ENCODE measurements around the gene FBXO28. TPM values are rescaled to one million over a fixed set of nuclear protein-coding genes. Genes with fewer than 3 reads are reported as not detected.
"Not testable (repeated sequence)": the region's sequence is repeated elsewhere in the genome, so short reads cannot be mapped to it uniquely, and the experiment has no call there.

FBXO28 gene
- total RNA-seq, 6 experiments from 2014 or later, result 34.3 to 41.8 (median 39.2) TPM

DNA sequence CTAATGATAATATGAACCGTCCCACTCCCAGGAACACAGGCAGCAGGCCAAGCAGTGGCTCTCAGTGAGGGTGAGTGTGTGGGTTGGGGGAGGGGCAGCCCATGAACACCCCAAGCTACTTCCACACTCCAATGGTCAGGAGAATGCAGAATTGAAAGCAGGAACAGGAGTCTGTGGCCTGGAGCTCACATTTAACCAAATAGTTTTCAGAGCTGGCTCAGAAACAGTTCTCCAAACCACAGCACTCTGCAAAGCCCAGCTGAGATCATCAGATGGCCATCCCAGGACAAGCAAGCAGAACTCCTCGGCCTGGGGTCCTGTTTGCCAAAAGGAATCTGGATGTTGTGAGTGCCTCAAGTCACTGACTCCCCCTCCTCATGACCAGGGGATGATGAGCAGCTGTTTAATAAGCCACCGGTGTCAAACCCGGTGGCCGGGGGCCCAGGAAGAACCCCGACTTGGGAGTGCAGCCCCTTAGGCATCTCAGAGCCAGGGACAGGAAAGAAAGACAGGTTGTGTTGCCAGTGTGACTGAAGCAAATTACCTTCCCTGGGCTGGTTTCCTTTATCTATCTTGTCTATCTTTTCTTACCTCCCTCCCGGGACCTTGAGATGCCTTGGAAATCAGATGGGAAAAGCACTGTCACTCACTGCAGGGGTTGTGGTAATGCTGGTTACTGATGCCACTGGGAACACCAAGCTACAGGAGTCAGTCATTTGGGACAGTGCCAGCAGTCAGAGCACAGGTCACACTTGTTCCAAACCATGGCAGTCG, 89.5 kb downstream of the FBXO28 start:
- H3K9me3 Mint-ChIP-seq, result no peaks in the 10 kb centered on the region
- TF ChIP-seq, protein P1, sequence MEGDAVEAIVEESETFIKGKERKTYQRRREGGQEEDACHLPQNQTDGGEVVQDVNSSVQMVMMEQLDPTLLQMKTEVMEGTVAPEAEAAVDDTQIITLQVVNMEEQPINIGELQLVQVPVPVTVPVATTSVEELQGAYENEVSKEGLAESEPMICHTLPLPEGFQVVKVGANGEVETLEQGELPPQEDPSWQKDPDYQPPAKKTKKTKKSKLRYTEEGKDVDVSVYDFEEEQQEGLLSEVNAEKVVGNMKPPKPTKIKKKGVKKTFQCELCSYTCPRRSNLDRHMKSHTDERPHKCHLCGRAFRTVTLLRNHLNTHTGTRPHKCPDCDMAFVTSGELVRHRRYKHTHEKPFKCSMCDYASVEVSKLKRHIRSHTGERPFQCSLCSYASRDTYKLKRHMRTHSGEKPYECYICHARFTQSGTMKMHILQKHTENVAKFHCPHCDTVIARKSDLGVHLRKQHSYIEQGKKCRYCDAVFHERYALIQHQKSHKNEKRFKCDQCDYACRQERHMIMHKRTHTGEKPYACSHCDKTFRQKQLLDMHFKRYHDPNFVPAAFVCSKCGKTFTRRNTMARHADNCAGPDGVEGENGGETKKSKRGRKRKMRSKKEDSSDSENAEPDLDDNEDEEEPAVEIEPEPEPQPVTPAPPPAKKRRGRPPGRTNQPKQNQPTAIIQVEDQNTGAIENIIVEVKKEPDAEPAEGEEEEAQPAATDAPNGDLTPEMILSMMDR (IDR thresholded peaks at IDR 0.05), result no peak
- H3K27me3 Mint-ChIP-seq (ENCODE audit: insufficient read depth), result no peaks in the 10 kb centered on the region
- no peaks in the 10 kb centered on the region; the same call in 1 of the 2 replicates for H3K36me3 Mint-ChIP-seq (ENCODE audit: low read depth)
- peak overlapping the region; percentile 69 for H3K27ac Mint-ChIP-seq
- peaks cover 38% of the 10 kb centered on the region for H3K4me1 Mint-ChIP-seq (ENCODE audit: low read depth)
- DNase-seq, result peak; percentile 43
- no peak overlapping the region for H3K4me3 Mint-ChIP-seq

DNA sequence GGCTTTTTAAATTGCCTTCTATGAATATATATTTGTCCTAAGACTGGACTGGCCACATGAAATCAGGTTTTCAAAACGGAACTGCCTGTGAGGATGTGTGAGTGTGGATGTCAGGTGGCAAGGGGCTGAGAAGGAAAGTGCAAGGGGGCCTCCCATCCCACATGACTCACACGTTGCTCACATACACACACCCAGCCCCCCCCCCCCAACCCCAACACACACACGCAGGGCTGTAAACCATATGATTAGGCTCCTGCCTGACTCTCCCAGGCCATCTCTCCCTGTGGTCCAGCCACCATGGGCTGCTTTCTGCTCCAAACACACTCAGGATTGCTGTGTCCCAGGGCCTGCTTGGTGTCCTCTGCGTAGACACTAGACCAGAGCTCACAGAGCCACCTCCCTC, 91.5 kb downstream of the FBXO28 start:
- Mint-ChIP-seq H3K4me3 (peak overlapping the region; percentile 71), H3K4me1 (ENCODE audit: low read depth) (peaks cover 38% of the 10 kb centered on the region), H3K9me3 (no peaks in the 10 kb centered on the region), H3K27me3 (ENCODE audit: insufficient read depth) (no peaks in the 10 kb centered on the region), H3K36me3 (ENCODE audit: low read depth) (no peaks in the 10 kb centered on the region), H3K27ac (peak overlapping the region; percentile 90)
- TF ChIP-seq, protein P1 (IDR thresholded peaks at IDR 0.05), result no peak
- peak; percentile 58 for DNase-seq

DNA sequence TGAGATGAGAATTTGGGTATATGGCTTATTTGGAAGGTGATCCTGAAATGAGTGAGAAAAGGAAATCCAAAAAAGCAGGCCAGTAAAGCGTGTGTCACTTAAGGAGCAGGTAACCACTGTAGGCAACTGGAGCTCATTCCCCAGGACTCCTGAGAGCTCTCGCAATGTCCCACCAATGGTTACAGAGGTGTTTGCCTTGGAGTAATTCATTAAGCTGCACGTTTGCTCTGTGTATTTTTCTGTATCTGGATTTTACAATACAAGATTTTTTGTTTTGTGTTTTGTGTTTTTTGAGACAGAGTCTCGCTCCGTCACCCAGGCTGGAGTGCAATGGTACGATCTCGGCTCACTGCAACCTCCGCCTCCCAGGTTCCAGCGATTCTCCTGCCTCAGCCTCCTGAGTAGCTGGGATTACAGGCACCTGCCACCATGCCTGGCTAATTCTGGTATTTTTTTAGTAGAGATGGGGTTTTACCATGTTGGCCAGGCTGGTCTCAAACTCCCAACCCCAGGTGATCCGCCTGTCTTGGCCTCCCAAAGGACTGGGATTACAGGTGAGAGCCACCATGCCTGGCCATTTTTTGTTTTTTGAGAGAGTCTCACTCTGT, 92.1 kb downstream of the FBXO28 start:
- not testable (repeated sequence) for DNase-seq; H3K9me3 Mint-ChIP-seq; H3K27me3 Mint-ChIP-seq (ENCODE audit: insufficient read depth); H3K36me3 Mint-ChIP-seq (ENCODE audit: low read depth)
- peak overlapping the region; percentile 71 for H3K4me3 Mint-ChIP-seq
- peaks cover 38% of the 10 kb centered on the region for H3K4me1 Mint-ChIP-seq (ENCODE audit: low read depth)
- peak overlapping the region; percentile 90 for H3K27ac Mint-ChIP-seq

DNA sequence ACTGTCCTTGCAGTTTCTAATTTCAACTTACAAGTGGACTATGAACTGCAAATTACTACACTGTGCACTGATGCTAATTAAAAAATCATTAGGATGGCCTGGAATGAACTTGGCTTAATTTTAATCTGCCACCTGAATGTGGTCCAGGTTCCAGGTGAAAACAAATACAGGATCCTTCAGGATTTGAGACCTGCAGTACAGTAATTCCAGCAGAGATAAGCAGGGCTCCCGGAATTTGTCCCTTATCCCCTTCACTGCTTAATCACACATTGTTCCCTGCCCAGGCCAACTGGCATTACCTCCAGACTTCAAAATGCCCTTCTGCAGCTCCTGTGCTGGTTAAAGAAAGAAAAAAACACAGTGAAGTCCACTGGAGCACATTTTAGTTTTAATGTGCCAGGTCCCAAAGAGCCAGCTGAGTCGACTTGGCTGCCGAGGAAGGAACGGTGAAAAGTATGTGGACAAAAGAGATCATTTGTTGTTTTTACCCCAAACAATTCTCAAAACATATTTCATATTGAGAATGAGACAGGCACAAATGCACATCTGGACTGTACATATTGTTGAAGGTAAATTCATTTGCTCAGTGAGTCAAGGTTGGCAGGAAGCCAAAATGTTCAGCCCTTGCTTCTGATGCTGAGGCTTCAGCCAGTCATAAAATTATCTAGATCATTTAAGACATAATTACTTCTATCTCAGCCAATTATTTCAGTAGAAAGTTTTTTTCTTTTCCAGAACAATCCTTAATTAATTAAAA, 97.5 kb downstream of the FBXO28 start:
- TF ChIP-seq, protein P1 (IDR thresholded peaks at IDR 0.05), result no peak
- Mint-ChIP-seq H3K36me3 (ENCODE audit: low read depth) (no peaks in the 10 kb centered on the region), H3K27me3 (ENCODE audit: insufficient read depth) (no peaks in the 10 kb centered on the region; the same call in 1 of the 2 replicates), H3K4me3 (no peak overlapping the region), H3K4me1 (ENCODE audit: low read depth) (peaks cover 19% of the 10 kb centered on the region), H3K9me3 (no peaks in the 10 kb centered on the region), H3K27ac (no peak overlapping the region)
- peak; percentile 37 for DNase-seq

Other genes starting within 250 kb of the FBXO28 start
- 100 to 1,000 TPM; 130 to 189 (median 145) TPM for gene DEGS1, start 69.1 kb downstream of the FBXO28 start, total RNA-seq (2021; fragmentation: NEBNext Ultra II Directional; extraction: Animal tissue kit (Norgen Biotek cat#: 25700))
- 10 to 100 TPM; 21.4 to 24.4 (median 23.0) TPM for gene NVL, start 216.1 kb downstream of the FBXO28 start, total RNA-seq (2021; fragmentation: NEBNext Ultra II Directional; extraction: Animal tissue kit (Norgen Biotek cat#: 25700))
- 10 to 100 TPM; 46.7 to 53.7 (median 51.6) TPM for gene CNIH4, start 242.8 kb downstream of the FBXO28 start, total RNA-seq (2021; fragmentation: NEBNext Ultra II Directional; extraction: Animal tissue kit (Norgen Biotek cat#: 25700))